Dermis microvascular lymphatic vessel endothelial cell (primary cell): ENCODE results near the gene GLP1R. TPM values are rescaled to one million over a fixed set of nuclear protein-coding genes. Genes with fewer than 3 reads are reported as not detected.
A peak's percentile ranks its signal among the peaks of the same experiment; 100 is the strongest.
"Not testable (repeated sequence)": the region's sequence is repeated elsewhere in the genome, so short reads cannot be mapped to it uniquely, and the experiment has no call there.

Experiments used
- DNase-seq, 2 donors: peaks; one replicate each; pipeline versions ENCODE4 v3.0.0 to v3.0.0-alpha.2; 2010; ENCODE audit warnings: low read depth in 2 of 2
- total RNA-seq: library from RNA; depleted of rRNA; stranded (reverse); fragments of >200 nt; gene quantifications from 2 replicates; pipeline ENCODE4 v1.2.1, GENCODE V29; 2014

Gene GLP1R
- total RNA-seq, 1 donor from 2014 or later = not detected

GRCh38 chr6:39118921-39119320, 70.3 kb downstream of the GLP1R start:
- DNase-seq = no peak

- no peak for DNase-seq
Measured at GRCh38 chr6:39124114-39124513, 75.5 kb downstream of the GLP1R start.

GRCh38 chr6:39128106-39128505, 79.5 kb downstream of the GLP1R start:
- DNase-seq = no peak

DNA sequence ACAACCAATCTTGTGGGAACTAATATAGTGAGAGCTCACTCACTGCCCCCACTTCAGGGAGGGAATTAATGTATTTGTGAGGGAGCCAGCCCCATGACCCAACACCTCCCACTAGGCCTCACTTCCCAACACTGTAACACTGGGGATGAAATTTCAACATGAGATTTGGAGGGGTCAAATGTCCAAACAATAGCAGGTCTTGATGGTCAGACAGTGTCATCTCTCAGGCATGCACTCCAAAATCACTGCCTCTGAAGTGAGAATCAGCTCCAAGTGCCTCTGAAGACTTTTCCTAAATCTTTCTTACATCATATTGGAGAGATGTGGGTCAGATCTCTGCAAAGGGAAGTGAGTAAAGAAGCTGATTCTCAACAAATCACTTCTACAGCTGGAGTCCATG, 80.3 kb downstream of the GLP1R start:
- DNase-seq = no peak

DNA sequence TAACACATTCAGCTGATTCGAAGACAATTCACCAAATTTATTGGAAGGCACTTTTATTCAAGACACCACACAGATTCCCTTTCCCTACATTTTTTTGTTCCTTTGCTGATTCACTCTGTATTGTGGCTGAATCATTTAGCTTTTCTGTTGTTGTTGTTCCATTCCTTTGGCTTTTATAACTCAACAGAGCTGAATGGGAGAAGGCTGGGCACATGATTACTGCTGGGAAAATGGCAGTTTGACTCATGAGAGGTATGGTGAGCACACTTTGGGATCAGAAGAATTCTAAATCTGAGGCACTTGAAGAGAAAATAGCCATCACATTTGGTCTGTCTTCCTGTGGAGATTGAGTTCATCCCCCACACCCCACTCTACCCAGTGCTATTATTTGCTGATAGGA, 82.1 kb downstream of the GLP1R start:
- no peak for DNase-seq

DNA sequence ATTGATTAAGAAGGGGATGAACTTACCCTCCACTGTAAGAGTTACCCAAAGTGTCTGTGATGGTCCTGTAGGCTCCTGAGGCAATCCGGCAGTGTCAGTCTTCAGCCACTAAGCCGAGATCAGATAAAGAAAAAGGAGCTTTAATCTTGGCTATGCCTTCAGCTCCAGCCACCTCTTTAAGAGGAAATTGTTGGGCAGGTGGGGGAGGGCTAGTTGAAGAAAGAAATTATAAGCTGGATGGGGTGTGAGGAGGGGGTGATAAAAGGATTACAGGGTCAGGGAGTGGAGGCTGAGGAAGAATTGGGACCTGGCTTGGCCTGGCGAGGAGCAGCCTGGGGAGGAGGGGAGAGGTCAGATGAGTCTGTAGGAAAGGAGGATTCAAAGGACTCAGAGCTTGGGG, 86.2 kb downstream of the GLP1R start:
- not testable (repeated sequence) for DNase-seq

DNA sequence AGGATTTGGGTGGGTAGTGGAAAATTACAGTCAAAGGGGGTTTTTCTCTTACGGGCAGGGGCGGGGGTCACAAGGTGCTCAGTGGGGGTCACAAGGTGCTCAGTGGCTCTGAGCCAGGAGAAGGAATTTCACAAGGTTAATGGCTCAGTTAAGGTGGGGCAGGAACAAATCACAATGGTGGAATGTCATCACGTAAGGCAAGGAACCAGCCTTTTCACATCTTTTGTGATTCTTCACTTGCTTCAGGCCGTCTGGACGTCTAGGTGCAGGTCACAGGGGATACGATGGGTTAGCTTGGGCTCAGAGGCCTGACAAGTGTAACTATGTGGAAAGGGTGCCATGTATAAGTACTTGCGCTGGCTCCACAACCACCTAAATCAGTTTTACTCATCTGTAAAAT, 87.6 kb downstream of the GLP1R start:
- not testable (repeated sequence) for DNase-seq

GRCh38 chr6:39137245-39137644, 88.7 kb downstream of the GLP1R start:
- DNase-seq = peak; percentile 43 to 61

Other genes with a start within 250 kb of the GLP1R start
- 8.0 and 10.1 TPM in 2 replicates for gene SAYSD1, start 66.4 kb downstream of the GLP1R start, total RNA-seq
- not detected in 2 replicates for gene KCNK5, start 180.7 kb downstream of the GLP1R start, total RNA-seq